Thymus (tissue), 11 donors: ENCODE data around the gene ZIC1. TPM values are rescaled to one million over a fixed set of nuclear protein-coding genes. Genes with fewer than 3 reads are reported as not detected.

Experiments used
- DNase-seq, 9 donors: peaks; one replicate each; pipeline ENCODE4 v3.0.0-alpha.2; 2013; ENCODE audit warnings: low spot score in 9 of 9, low read depth in 6 of 9, missing footprints in 1 of 9
- H3K27ac ChIP-seq, 2 donors: one replicate each; pipeline ENCODE4 v1.5.1; 2013; ENCODE audit warnings: control low read depth in 1 of 2, low read depth in 1 of 2, low read length in 1 of 2, mild to moderate bottlenecking in 1 of 2, moderate library complexity in 1 of 2
- H3K27me3 ChIP-seq, 2 donors: one replicate each; pipeline ENCODE4 v1.5.1; 2013; ENCODE audit warnings: low read length in 1 of 2; ENCODE audit not compliant: control insufficient read depth in 2 of 2, insufficient read depth in 1 of 2
- H3K36me3 ChIP-seq, 2 donors: one replicate each; pipeline ENCODE4 v1.5.1; 2013; ENCODE audit warnings: low read length in 1 of 2, mild to moderate bottlenecking in 1 of 2, moderate library complexity in 1 of 2; ENCODE audit not compliant: control insufficient read depth in 2 of 2, insufficient read depth in 2 of 2
- H3K4me1 ChIP-seq, 2 donors: one replicate each; pipeline ENCODE4 v1.5.1; 2013; ENCODE audit warnings: low read length in 2 of 2; ENCODE audit not compliant: control insufficient read depth in 2 of 2, insufficient read depth in 2 of 2
- H3K4me3 ChIP-seq, 2 donors: one replicate each; pipeline ENCODE4 v1.5.1; 2013; ENCODE audit warnings: low read length in 2 of 2, control low read depth in 1 of 2, mild to moderate bottlenecking in 1 of 2
- H3K9me3 ChIP-seq, 2 donors: one replicate each; pipeline ENCODE4 v1.5.1; 2013; ENCODE audit warnings: low read length in 1 of 2, mild to moderate bottlenecking in 1 of 2; ENCODE audit not compliant: control insufficient read depth in 2 of 2, insufficient read depth in 1 of 2
- WGBS: extraction: QIAGEN DNeasy Blood & Tissue Kit; methylation state at CpG from one replicate; pipeline ENCODE4 v1.1.7; 2013; 5-methylcytosine and 5-hydroxymethylcytosine counted together
- polyA plus RNA-seq: library from polyadenylated mRNA; stranded (reverse); fragments of 200-250 nt; gene quantifications from one replicate; pipeline ENCODE4 v1.2.3, GENCODE V29; 2013
- total RNA-seq: library from RNA; stranded (reverse); fragments of 120-200 nt; gene quantifications from one replicate; pipeline ENCODE4 v1.2.4, GENCODE V29; 2013
- donor health status: healthy.

Gene ZIC1
- total and polyA plus RNA-seq, 2 donors, result 0.02 TPM; not detected in 1

DNA sequence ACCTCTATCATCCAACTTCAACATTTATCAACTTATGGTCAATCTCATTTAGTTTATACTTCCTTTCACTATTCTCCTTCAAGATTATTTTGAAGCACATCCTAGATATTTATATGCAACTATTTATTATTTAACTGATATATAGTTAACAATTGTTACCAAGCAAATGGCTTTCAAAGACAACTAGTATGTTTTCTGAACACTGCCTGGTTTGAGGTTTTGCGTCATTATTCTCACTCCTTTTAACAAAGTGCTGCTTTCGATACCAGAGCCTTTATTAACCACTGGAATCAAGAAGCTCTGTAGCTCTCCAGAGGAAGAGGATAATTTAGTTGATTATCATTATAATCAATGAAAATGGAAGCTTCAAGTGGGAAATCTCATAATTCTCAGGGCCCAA, 19.6 kb downstream of the ZIC1 start:
- H3K9me3 ChIP-seq, result peaks cover 0 to 5% of the 10 kb centered on the region in 2 donors
- peaks cover 14 to 28% of the 10 kb centered on the region in 2 donors for H3K27me3 ChIP-seq
- no peak overlapping the region for H3K27ac ChIP-seq
- no peaks in the 10 kb centered on the region for H3K36me3 ChIP-seq
- no peak overlapping the region for H3K4me3 ChIP-seq
- no peaks in the 10 kb centered on the region for H3K4me1 ChIP-seq
- 91% methylated on average over 2 of the region's 2 CpGs for WGBS
- DNase-seq, result no peak

DNA sequence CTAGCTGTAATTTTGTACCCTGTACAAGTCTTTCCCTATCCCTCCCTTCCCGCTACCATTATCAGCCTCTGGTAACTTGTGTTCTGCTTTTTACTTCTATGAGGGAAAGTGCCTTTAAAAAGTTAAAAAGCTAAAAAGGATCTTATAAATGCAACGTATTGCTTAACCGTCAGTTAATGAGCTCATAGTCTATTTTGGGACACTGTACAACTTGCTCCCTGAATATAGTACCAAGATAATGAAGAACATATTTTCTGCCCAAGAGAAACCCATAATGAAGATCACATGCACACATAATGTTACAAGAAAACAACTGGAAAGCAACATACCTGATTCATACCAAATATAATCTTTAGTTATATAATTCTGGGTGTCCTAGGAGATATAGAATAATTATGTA, 22.6 kb downstream of the ZIC1 start:
- H3K9me3 ChIP-seq, result no peaks in the 10 kb centered on the region
- H3K4me1 ChIP-seq, result no peaks in the 10 kb centered on the region
- WGBS, result 83% methylated on average over 3 of the region's 3 CpGs
- peaks cover 0 to 4% of the 10 kb centered on the region in 2 donors for H3K27me3 ChIP-seq
- H3K36me3 ChIP-seq, result no peaks in the 10 kb centered on the region
- DNase-seq, result no peak
- H3K4me3 ChIP-seq, result no peak overlapping the region
- no peak overlapping the region for H3K27ac ChIP-seq

DNA sequence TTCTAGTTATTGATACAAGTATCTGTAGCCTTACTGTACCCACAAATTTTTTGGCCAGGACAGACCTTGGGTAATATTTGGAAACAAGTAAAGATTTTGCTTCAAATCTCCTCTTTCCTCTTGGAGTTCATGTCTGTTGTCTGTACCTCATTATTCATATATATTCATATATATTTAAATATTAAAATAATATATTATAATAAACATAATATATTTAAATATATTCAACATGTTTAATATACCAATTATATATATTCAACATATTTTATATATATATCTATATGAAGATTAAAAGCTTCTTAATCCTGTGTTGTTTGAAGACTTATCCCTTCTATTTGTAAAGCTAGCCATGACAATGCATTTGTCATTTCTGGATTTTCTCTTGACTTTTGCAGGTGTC, 38.1 kb downstream of the ZIC1 start:
- Histone ChIP-seq H3K4me1 (no peaks in the 10 kb centered on the region), H3K9me3 (no peaks in the 10 kb centered on the region), H3K27ac (no peak overlapping the region), H3K27me3 (no peaks in the 10 kb centered on the region), H3K36me3 (no peaks in the 10 kb centered on the region), H3K4me3 (no peak overlapping the region)
- DNase-seq, result no peak

DNA sequence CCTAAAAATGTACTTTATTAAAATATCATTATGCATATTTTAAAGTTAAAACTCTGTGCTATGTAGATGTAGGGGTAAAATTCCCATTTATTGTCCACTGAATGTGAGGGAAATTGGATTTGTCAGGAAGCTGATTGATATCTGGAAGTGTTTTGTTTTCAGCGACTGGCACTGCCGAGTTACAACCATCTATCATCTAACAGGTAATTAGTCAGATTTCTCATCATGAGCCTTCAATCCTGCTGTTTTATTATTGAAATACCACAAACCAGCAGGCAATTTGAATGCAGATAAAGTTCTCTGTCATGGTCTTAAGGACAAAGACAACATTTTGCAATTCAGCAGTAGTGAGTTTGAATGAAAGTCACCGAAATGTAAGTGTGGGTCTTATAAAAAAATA, 40.5 kb downstream of the ZIC1 start:
- Histone ChIP-seq H3K4me3 (no peak overlapping the region), H3K36me3 (no peaks in the 10 kb centered on the region), H3K9me3 (no peaks in the 10 kb centered on the region), H3K4me1 (no peaks in the 10 kb centered on the region), H3K27ac (no peak overlapping the region), H3K27me3 (no peaks in the 10 kb centered on the region)
- DNase-seq, result no peak
- 27% methylated on average over 3 of the region's 3 CpGs for WGBS

DNA sequence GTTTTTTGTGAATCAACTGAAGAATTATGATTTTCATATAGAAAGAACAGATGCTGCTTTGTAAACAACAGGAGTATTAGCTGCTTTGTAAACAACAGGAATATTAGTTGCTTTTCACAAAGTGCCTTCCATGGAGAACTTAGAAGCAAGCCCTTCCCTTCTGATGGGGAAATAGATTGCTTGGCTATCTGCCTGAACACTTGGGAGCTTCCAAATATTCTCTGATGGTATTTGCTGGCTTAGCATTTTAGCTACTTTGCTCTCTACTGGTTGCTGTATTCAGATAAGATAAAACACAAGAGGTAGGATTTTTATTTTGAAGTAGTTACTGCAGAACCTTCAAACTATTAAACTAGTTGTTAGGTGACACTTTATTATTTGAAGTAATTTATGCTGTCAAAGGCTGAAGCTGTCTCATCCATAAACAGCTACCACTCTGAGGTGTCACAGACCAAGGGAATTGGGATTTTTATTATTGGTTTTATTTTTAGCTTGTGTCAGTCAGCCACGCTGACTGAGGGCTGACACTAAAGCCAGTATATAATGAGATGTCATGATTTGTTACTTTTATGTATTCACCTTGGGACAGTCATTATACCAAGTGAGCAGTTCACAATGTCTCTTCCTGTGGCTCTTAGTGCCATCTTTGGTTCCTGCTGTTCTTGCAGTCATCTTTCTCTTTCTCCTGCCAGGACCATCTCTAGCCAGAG, 50.0 kb downstream of the ZIC1 start:
- H3K4me1 ChIP-seq, result no peaks in the 10 kb centered on the region
- no peak for DNase-seq
- H3K36me3 ChIP-seq, result no peaks in the 10 kb centered on the region
- 90% methylated on average over 1 of the region's 1 CpG for WGBS
- no peaks in the 10 kb centered on the region for H3K27me3 ChIP-seq
- no peak overlapping the region for H3K4me3 ChIP-seq
- H3K27ac ChIP-seq, result no peak overlapping the region
- no peaks in the 10 kb centered on the region for H3K9me3 ChIP-seq

DNA sequence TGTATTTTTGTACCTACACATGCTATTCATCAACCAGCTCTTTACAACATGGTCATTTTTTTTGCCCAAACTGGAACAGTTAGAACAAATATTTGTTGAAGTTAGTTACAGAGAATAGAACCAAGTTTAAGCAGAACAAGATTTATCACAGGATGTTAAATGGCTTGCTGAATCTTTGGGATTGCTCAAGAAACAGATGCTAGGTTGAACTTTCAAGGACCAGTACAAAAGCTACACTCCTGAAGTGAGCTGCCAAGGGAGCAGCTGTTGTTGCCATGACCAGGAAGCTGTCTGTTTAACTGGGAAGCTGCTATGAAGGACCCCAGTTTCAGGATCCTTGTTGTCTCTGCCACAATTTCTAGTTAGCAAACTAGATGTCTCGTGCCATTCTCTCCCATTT, 53.7 kb downstream of the ZIC1 start:
- Histone ChIP-seq H3K9me3 (no peaks in the 10 kb centered on the region), H3K4me1 (no peaks in the 10 kb centered on the region), H3K27me3 (no peaks in the 10 kb centered on the region), H3K36me3 (no peaks in the 10 kb centered on the region), H3K4me3 (no peak overlapping the region), H3K27ac (no peak overlapping the region)
- DNase-seq, result no peak
- 67% methylated on average over 1 of the region's 1 CpG for WGBS

Other genes starting within 250 kb of the ZIC1 start
- not detected for gene ZIC4, start 2.8 kb upstream of the ZIC1 start, total RNA-seq
- not detected for gene ZIC4, start 2.8 kb upstream of the ZIC1 start, polyA plus RNA-seq